CD4-positive, alpha-beta T cell treated with Interleukin-6 at 100 ng/mL for 8 hours (primary cell): Measurements from ENCODE around the gene SH3BGRL2.
"Not testable (repeated sequence)": the region's sequence is repeated elsewhere in the genome, so short reads cannot be mapped to it uniquely, and the experiment has no call there.

Experiments used
- DNase-seq: peaks from one replicate; pipeline ENCODE4 v3.0.0-alpha.2; 2020; ENCODE audit warnings: mixed read lengths, low spot score

Gene SH3BGRL2

DNA sequence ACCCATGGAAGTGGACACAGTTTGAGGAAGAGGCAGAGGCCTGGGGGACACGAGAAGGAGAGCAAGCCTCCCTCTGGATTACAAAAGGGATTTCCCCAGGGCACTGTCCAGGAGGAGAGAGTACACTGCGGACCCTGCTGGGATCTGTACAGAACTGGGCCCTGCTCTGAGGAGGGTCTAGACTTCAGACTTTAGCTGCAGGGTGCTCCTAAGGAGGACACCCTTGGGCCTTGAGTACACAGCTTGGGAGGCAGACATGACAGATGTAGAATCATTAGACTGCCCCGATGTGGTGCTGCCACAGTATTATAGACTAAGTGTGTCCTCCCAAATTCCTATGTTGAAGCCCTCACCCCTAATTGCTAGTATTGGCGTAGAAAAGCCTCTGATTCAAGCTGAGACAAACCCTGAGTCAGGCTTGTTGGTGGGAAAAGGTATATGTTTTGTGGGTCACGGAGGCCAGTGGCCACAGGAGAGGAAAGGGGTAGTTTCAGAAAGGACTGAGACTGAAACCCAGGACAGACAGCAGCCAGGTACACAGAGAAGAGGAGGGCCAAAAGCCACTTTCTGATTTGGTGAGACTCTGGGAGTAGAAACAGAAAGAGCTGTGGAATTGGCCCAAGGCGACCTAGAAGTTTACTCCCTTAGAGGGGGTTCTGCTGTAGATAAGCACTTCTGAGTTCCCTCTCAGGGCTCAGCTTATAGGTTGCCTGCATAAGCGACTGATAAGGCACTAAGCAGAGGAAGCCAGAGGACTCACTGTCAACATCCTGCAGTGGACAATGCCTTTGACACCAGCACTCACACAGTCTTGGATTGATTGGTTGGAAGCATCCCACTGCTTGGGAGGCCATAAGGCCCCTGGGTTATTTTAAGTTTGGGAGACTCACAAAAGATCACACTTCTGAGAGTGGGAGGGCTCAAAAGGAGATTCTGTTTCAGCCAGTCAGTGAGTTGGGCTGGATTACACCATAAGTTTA is 16.5 kb upstream of the SH3BGRL2 start:
- DNase-seq = no peak

DNA sequence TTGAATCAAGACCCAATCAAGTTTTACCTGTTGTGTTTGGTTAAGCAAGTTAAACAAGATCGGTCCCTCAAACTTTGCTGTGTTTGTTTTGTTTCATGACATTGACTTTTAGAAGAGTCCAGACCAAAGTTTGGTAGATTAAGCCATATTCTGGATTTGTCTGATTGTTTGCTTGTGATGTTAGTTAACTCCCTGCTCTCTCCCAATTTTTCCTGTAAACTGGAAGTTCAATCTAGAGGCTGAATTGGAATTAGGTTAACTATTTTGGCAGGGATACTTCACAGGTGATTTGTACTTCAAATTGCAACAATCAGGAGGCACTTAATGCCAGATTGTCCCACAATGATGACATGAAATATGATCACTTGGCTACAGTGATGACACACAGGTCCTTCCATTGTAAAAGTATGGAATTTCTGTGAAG is 13.6 kb upstream of the SH3BGRL2 start:
- DNase-seq = no peak

DNA sequence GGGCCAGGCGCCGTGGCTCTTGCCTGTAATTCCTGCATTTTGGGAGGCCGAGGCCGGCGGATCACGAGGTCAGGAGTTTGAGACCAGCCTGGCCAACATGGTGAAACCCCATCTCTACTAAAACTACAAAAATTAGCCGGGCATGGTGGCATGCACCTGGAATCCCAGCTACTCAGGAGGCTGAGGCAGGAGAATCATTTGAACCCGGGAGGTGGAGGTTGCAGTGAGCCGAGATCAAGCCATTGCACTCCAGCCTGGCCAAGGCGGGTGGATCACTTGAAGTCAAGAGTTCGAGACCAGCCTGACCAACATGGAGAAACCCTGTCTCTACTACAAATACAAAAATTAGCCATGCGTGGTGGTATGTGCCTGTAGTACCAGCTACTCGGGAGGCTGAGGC is 12.7 kb upstream of the SH3BGRL2 start:
- not testable (repeated sequence) for DNase-seq

DNA sequence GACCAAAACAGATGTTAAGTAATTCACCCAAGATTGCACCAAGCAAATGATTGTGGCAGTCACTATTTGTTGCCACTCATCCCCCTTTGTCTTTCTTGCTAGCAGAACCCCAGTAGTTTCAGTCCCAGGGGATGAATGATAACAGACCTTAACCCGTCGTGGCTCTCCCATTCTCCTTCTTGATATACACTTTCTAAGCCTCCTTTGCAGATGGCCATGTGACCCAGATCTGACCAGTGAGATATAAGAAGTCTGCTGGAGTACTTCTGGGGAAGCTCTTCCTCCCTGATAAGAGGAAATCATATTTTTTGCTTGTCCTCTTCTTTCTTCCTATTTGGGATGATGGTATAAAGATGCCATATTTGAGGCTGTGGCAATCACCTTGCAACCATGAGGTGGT is 9.6 kb upstream of the SH3BGRL2 start:
- DNase-seq = no peak

DNA sequence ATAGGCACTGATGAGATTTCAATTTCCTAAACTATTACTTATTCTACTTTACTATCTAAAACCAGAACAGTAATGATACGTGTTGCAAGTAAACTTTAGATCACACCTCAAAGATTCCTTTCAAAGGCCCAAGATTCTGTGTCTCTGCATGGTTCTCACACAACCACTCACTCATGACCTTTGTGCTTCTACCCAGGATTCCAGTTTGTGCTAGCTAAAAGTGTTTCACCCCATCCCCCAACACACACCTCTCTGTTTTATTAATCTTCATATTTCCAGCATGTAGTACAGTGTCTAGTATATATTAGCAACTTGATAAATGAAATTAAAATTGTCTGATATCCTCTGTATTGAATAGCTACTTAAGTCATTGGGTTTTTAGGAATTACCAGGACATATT is 8.8 kb upstream of the SH3BGRL2 start:
- DNase-seq = no peak

DNA sequence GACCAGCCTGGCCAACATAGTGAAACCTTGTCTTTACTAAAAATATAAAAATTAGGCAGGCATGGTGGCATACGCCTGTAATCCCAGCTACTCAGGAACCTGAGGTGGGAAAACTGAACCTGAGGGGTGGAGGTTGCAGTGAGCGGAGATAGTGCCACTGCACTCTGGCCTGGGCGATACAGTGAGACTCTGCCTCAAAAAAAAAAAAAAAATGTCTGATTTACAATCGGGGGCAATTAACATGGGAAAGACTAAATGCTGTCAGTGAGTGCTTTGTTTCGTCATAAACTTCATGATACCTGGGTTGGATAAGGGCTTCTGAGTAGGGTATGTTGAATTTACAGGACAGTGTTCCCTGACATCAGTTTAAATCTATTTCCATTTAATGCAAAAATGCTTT is 8.0 kb upstream of the SH3BGRL2 start:
- no peak for DNase-seq

DNA sequence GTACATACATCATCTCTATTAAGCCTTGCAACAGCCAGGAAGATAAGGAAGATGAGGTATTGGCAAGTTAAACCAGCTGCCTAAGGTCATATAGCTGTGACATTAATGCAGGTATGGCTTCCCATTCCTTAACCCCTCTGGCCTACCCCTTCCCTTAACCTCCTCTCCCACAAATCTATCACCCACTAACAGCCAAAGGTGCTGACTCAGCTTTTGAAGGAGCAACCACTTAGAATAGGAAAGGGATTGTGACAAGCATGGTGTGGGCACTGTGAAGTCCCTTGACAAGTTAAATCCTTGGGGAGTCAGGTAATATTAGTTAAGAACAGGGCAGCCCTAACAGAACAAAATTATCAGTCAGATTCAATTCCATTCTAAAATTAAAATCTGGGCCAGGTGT is 5.4 kb upstream of the SH3BGRL2 start:
- no peak for DNase-seq

DNA sequence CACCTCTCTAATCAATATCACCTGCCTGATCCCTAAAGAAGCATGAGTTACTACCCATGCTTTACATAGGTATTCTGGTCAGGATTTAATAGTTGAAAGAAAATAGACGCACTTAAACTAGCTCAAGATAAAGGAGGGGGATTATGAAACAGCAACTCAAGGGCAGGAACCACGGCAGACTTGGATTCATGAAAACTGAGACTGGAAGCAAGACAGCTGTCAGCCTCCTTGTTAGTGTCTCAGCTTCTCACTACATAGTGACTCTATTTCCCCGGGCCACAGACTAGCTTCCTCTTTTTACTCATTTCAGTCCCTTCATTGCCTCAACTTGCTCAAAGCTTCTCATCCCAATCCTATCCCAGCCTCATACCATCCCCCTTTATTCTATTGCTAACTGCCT is 4.3 kb upstream of the SH3BGRL2 start:
- no peak for DNase-seq

DNA sequence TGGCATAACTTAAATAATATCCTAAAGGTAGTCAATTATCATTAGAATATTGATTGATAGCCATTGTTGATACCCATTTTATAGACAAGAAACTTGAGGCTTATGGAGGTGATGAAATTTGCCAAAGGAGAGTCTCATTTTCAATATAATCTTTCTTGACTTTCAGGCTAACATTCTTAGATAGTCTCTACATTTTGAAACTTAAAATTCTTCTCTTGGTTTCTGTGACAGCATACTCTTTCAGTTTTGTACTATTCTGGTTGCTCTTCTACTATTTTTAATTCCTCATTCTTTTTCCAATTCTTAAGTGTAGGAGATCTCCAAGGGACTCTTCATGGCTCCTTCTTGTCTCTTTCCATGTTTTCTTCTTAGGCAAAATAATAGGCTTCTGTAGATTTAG is 3.7 kb upstream of the SH3BGRL2 start:
- no peak for DNase-seq

DNA sequence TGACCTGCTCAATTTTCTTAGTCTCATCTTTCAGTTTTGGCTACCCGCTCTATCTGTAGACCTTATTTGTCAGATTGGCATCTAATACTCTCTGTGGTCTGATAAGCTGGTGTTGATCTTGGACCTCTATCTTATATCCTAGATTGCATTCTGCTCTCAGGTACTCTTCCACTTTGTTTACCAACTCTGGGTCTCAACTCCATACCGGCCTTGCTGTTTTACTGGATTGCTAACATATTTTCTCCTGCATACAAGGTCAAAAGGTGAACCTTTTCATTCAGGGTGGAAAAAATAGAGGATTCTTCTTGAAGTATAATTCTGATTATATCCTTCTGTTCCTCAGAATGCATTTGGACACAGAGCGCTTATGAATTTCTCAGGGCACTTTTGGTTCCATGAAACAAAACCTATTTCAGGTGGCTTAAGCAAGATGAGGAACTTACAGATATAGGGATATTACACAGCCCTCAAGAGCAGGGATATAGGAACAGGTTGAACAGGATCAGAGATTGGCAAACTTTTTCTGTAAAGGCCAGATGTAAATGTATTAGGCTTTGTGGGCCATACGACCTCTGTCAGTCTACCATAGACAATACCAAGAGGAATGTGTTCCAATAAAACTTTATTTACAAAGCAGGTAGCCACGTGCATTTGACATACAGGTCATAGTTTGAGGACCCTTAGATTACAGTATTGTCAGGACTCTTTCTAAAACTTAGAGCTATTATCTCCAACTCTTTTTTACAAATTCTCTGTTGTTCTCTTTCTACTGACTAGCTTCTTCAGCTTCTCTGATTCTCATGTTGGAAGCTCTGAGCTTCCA is 2.5 kb upstream of the SH3BGRL2 start:
- no peak for DNase-seq

DNA sequence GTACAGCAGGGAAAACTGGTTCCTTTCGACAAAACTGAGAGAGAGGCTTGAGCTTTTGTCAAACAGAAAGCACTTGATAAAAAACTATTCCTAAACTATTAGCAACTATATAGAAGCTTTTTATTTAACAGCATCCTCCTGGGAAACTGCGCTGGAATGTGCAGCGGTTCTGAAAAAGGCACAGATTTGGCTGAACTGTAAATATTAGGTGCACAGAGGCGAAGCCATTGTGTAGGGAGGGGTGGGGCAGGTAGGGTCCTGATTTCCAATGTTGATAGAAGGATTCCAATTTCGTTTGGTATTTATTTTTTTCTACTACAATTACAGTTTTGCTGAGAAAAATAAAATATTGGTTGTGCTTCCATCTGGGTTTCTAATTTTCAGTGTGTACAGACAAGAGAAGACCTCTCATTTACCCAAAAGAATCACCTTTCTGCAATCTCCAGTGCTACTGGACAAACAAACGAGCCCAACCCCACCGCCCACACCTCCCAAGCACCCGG is 698 bp upstream of the SH3BGRL2 start:
- DNase-seq = no peak

DNA sequence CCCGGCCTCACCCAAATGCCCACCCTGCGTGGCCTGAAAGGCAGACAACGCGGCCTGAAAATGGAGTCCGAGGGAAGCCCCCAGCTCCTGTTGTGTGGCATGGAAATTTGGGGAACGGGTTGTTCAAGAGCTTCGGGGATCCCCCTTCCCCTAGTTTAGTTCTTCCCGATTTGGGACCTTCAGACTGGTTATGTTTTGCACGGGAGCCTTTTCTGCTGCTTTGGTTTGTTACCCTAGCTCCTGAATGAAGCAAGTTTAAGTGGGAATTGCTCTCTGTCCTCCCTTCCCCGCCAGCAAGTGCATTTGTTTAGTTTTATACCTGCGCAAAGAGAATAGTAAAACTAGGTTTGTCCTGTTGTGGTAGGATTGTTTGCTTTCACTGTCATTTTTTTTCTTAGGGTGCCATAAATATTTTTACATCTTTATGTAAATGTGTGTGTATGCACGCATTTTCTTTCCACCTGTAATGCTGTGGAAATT is 604 bp downstream of the SH3BGRL2 start:
- DNase-seq = no peak

DNA sequence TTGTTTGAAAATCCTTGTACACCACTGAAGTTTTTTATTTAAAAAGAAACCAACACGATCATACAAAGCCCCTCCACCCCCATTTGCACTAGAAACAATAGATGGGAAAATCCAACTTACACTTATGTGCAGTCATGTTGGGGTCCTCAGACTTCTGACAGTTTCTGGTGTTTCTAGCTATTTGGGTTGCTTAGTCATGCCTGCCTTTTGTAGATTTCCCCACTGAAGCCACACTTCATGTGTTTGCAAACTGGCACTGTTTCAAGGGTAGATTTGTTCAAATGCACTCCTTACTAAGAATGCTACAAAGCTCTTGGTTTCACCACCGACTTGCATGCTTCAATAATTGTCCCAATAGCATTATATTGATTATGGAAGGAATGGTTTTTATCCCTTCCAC is 1.5 kb downstream of the SH3BGRL2 start:
- DNase-seq = no peak

DNA sequence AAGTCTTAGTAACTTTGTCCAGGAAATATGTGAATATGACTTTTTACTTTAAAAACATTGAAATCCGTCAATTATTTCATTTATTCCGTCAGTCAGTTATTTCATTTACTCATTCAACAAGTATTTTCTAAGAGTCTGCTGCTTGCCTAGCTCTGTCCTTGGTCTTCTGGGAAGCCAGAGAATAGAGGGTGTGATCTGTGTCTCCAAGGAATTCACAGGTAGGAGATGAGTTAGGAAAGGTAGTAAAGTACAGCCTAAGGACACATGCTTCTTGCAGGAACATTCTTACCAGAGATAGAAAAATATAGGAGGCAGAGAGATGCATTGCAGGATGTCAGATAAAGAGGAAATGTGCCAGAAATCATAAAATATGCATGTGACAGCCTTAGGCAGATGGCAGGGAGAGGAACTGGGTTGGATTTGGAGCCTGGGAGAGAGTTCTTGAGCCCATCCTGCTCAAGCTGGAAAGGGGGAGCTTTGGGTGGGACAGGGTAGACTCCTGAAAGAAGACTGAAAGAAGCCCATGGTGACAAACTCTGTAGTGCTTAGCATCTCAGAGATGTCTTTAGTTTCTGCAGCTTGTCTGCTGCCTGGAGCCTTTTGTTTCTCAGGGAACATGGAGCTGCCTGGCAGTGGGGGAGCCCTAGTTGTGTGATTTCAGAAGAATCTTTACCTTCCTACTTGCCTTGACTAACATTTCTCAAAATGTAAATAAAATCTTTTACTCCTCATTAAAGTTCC is 3.5 kb downstream of the SH3BGRL2 start:
- DNase-seq = no peak

DNA sequence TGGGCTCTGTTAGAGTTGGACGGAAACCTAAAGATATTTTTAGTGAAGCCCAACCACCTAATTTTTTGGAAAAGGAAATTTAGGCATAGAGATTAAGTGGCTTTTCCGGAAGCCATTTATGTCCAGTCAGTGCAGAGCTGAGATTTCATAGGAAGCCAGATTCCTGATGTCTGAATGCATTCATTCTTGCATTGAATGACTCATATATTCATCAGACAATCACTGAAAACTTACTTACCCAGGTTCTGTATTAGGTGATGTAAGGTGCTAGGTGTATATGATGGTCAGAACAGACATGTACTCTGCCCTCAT is 4.1 kb downstream of the SH3BGRL2 start:
- no peak for DNase-seq

DNA sequence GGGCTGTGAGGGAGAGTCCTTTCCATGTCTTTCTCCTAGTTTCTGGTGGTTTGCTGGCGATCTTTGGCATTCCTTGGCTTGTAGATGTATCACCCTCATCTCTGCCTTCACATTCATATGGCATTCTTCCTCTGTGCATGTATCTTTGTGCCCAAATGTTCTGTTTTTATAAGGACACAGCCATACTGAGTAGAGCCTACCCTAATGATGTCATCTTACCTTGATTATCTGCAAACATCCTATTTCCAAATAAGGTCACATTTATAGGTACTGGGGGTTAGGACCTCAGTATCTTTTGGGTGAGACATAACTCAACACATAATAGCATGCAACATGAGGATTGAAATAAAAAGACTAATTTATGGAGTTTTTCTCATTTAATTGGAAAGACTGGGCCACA is 5.5 kb downstream of the SH3BGRL2 start:
- DNase-seq = no peak

DNA sequence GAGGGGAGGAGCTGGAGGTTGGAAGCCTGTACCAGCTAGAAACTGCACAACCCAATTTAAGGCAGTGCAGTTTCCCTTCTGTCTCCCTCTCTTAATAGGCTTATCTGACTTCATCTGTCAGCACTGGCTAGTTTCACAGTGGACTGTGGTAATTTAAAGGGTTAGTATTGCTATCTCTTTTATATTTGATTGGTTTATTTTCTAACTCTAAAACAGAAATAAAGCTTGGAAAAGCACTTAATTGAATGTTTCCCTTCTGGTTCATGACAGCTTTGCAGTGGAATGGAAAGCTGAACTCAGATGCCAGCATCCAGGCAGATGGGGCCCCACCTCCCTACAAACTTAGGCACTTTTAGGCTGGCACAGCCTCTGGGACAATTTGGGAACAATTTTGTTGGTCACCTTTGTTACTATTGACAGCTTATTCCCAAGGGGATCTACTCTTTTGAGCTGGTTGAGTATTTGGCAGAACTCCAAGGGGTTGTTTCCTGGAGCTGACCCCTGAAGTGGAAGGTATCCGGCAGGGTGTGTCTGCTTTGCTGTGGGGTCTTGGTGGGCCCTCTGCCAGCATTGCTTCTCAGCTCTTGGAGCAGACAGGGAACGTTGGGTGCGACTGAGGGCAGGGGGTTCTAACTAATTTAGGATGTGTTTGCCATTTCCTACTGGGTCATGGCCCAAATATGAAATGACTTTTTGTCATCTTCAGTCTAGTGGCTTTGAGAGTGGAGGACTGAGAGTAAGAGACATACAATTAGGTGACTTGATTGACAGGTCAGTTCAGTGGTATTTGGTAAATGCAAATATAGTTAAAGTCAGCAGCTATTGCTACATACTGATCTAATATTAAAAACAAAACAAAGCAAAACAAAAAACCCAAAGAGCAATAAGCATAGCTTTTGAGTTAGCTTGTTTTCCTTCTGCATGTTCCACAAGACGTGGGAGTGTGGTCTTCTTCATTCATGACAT is 9.3 kb downstream of the SH3BGRL2 start:
- no peak for DNase-seq

DNA sequence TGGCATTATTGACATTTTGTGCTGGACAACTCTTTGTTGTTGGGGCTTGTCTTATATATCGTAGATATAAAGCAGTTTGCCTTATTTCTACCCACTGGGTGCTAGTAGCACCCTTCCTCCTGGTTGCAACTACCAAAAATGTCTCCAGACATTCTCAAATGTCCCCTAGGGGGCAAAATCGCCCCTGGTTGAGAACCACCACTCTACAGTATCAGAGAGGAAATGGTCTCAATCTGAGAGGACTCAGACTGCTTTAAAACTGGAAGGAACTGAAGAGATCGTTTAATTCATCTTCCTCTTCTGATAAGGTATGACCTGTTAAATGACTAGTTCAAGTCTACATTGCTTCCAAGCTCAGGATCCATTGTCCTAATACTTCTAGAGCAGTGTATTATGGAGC is 14.9 kb downstream of the SH3BGRL2 start:
- DNase-seq = peak; percentile 37

DNA sequence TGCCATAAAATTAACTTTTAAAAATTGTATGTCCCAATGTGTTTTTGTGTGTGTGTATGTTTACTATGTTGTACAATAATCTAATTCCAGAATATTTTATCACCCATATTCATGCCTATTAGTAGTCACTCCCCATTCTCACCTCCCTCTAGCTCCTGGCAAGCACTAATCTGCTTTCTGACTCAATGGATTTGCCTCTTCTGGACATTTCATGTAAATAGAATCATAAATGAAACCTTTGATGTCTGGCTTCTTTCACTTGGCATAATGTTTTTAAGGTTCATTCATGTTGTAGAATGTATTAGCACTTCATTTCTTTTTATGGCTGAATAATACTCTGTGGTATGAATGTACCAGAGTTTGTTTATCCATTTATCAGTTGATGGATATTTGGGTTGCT is 15.4 kb downstream of the SH3BGRL2 start:
- DNase-seq = no peak

DNA sequence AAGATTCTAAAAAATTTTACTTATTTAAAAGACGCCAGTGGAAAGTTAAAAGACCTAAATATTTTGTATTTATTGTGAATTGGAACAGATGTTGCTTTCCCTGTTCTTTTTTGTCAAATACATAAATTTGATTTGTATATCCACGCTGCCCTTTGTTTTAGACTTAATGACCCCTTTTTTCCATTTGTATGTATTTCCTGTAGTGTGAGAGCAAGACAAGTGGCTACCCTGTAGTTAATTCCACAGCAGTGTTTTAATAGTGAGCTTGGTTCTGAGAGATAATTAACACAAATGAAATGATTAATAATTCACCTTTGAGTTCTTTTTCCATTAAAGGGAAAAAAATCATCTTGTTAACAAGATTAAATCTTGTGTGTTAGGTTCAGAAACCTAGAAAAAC is 16.6 kb downstream of the SH3BGRL2 start:
- DNase-seq = no peak

DNA sequence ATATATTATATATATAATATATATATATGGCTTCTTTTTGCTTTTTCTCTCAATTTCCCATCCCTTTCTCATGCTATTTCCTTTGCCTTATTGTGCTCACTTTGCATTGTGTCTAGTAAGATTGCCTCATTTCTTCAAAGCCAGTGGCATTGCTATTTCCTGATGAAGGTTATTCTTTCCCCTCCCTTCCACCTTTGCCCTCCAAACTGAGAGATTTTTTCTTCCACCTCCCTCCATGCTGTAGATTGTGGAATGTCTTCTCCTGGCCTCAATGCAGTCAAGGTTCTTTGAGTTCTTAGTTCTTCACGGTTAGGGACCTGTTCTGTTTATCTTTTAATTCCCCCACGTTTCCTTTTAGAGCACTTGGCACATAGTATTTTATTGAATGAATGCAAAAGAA is 17.2 kb downstream of the SH3BGRL2 start:
- DNase-seq = no peak
